ENCODE data around the gene HELZ.
"Not testable (repeated sequence)": the region's sequence is repeated elsewhere in the genome, so short reads cannot be mapped to it uniquely, and the experiment has no call there.

Gene HELZ

GRCh38 chr17:67139784-67140665 lies 105.0 kb downstream of the HELZ start:
- no peak for ATAC-seq

- ATAC-seq, result no peak
Measured at GRCh38 chr17:67139289-67139688, 105.7 kb downstream of the HELZ start.

- no peak for ATAC-seq
Measured at GRCh38 chr17:67138392-67138791, 106.6 kb downstream of the HELZ start.

GRCh38 chr17:67137860-67138259 lies 107.1 kb downstream of the HELZ start:
- no peak for ATAC-seq

- no peak for ATAC-seq
Measured at GRCh38 chr17:67137026-67137370, 108.0 kb downstream of the HELZ start.

GRCh38 chr17:67136191-67137025 lies 108.6 kb downstream of the HELZ start:
- no peak for ATAC-seq

GRCh38 chr17:67133161-67133560 lies 111.8 kb downstream of the HELZ start:
- no peak for ATAC-seq

- no peak for ATAC-seq
Measured at GRCh38 chr17:67132366-67132765, 112.6 kb downstream of the HELZ start.

GRCh38 chr17:67130768-67131167 lies 114.2 kb downstream of the HELZ start:
- ATAC-seq, result no peak

GRCh38 chr17:67129283-67129682 lies 115.7 kb downstream of the HELZ start:
- ATAC-seq, result no peak

GRCh38 chr17:67128700-67129099 lies 116.3 kb downstream of the HELZ start:
- ATAC-seq, result no peak

GRCh38 chr17:67127925-67128324 lies 117.1 kb downstream of the HELZ start:
- ATAC-seq, result no peak

GRCh38 chr17:67126983-67127382 lies 118.0 kb downstream of the HELZ start:
- ATAC-seq, result no peak

GRCh38 chr17:67126543-67126942 lies 118.5 kb downstream of the HELZ start:
- ATAC-seq, result not testable (repeated sequence)

- ATAC-seq, result no peak
Measured at GRCh38 chr17:67125924-67126323, 119.1 kb downstream of the HELZ start.

- ATAC-seq, result no peak
Measured at GRCh38 chr17:67125417-67125816, 119.6 kb downstream of the HELZ start.

GRCh38 chr17:67124450-67125148 lies 120.4 kb downstream of the HELZ start:
- no peak for ATAC-seq

- no peak for ATAC-seq
Measured at GRCh38 chr17:67123699-67124098, 121.3 kb downstream of the HELZ start.

GRCh38 chr17:67121316-67121891 lies 123.6 kb downstream of the HELZ start:
- no peak for ATAC-seq

GRCh38 chr17:67119102-67119501 lies 125.9 kb downstream of the HELZ start:
- ATAC-seq, result no peak

- ATAC-seq, result no peak
Measured at GRCh38 chr17:67116045-67116575, 128.9 kb downstream of the HELZ start.

GRCh38 chr17:67115401-67115800 lies 129.6 kb downstream of the HELZ start:
- no peak for ATAC-seq

- ATAC-seq, result no peak
Measured at GRCh38 chr17:67113486-67113885, 131.5 kb downstream of the HELZ start.
